DMS79 (cell line): ENCODE results near the gene SLC22A23.
"Not testable (repeated sequence)": the region's sequence is repeated elsewhere in the genome, so short reads cannot be mapped to it uniquely, and the experiment has no call there.

Experiments used
- DNase-seq: peaks from one replicate; lab custom pipeline; 2025; lab: John Stamatoyannopoulos, UW

The SLC22A23 gene

GRCh38 chr6:3263096-3263495 is 193.8 kb downstream of the SLC22A23 start:
- no peak for DNase-seq

- DNase-seq, result no peak
Measured at GRCh38 chr6:3261921-3262320, 194.9 kb downstream of the SLC22A23 start.

- DNase-seq, result no peak
Measured at GRCh38 chr6:3261518-3261820, 195.4 kb downstream of the SLC22A23 start.

- DNase-seq, result no peak
Measured at GRCh38 chr6:3260772-3261517, 195.9 kb downstream of the SLC22A23 start.

- DNase-seq, result no peak
Measured at GRCh38 chr6:3260296-3260695, 196.6 kb downstream of the SLC22A23 start.

- no peak for DNase-seq
Measured at GRCh38 chr6:3259491-3259958, 197.3 kb downstream of the SLC22A23 start.

- peak; percentile 28 for DNase-seq
Measured at GRCh38 chr6:3258720-3259490, 197.9 kb downstream of the SLC22A23 start, which contains the start of gene PSMG4. Gene PSMG4 (plus strand): TSS chr6:3258947. CDS start chr6:3259023, 76 bp downstream.

- DNase-seq, result no peak
Measured at GRCh38 chr6:3258201-3258600, 198.6 kb downstream of the SLC22A23 start.

GRCh38 chr6:3253597-3253961 is 203.3 kb downstream of the SLC22A23 start:
- DNase-seq, result no peak

GRCh38 chr6:3252861-3253596 is 203.8 kb downstream of the SLC22A23 start:
- DNase-seq, result no peak

GRCh38 chr6:3252369-3252768 is 204.5 kb downstream of the SLC22A23 start:
- DNase-seq, result no peak

- peak; percentile 15 for DNase-seq
Measured at GRCh38 chr6:3251462-3252314, 205.2 kb downstream of the SLC22A23 start.

- DNase-seq, result no peak
Measured at GRCh38 chr6:3250231-3250675, 206.6 kb downstream of the SLC22A23 start.

- DNase-seq, result no peak
Measured at GRCh38 chr6:3249821-3250220, 207.0 kb downstream of the SLC22A23 start.

GRCh38 chr6:3247255-3248146 is 209.3 kb downstream of the SLC22A23 start:
- no peak for DNase-seq

GRCh38 chr6:3245216-3245615 is 211.6 kb downstream of the SLC22A23 start:
- DNase-seq, result no peak

- DNase-seq, result not testable (repeated sequence)
Measured at GRCh38 chr6:3244832-3245161, 212.1 kb downstream of the SLC22A23 start.

- DNase-seq, result no peak
Measured at GRCh38 chr6:3244003-3244831, 212.6 kb downstream of the SLC22A23 start.

- no peak for DNase-seq
Measured at GRCh38 chr6:3242768-3243167, 214.1 kb downstream of the SLC22A23 start.

GRCh38 chr6:3241745-3242144 is 215.1 kb downstream of the SLC22A23 start:
- DNase-seq, result not testable (repeated sequence)
